ENCODE data around the gene SPRR3. TPM values are rescaled to one million over a fixed set of nuclear protein-coding genes. Genes with fewer than 3 reads are reported as not detected.

The SPRR3 gene
- total RNA-seq, 1 donor from 2014 or later, result not detected

- no peak overlapping the region for H3K4me3 Mint-ChIP-seq (ENCODE audit: unreplicated experiment)
- no peaks in the 10 kb centered on the region for H3K36me3 Mint-ChIP-seq (ENCODE audit: unreplicated experiment)
- no peak for DNase-seq
- H3K9me3 Mint-ChIP-seq (ENCODE audit: unreplicated experiment), result peaks cover 2% of the 10 kb centered on the region
- H3K27me3 Mint-ChIP-seq (ENCODE audit: unreplicated experiment), result no peaks in the 10 kb centered on the region
- TF ChIP-seq, protein P1, sequence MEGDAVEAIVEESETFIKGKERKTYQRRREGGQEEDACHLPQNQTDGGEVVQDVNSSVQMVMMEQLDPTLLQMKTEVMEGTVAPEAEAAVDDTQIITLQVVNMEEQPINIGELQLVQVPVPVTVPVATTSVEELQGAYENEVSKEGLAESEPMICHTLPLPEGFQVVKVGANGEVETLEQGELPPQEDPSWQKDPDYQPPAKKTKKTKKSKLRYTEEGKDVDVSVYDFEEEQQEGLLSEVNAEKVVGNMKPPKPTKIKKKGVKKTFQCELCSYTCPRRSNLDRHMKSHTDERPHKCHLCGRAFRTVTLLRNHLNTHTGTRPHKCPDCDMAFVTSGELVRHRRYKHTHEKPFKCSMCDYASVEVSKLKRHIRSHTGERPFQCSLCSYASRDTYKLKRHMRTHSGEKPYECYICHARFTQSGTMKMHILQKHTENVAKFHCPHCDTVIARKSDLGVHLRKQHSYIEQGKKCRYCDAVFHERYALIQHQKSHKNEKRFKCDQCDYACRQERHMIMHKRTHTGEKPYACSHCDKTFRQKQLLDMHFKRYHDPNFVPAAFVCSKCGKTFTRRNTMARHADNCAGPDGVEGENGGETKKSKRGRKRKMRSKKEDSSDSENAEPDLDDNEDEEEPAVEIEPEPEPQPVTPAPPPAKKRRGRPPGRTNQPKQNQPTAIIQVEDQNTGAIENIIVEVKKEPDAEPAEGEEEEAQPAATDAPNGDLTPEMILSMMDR (IDR thresholded peaks at IDR 0.05; ENCODE audit: partially characterized antibody, unreplicated experiment), result no peak
- H3K4me1 Mint-ChIP-seq (ENCODE audit: low read depth, unreplicated experiment), result no peaks in the 10 kb centered on the region
- H3K27ac Mint-ChIP-seq (ENCODE audit: unreplicated experiment), result no peak overlapping the region
Observed at GRCh38 chr1:152972196-152972886, 29.2 kb upstream of the SPRR3 start.

DNA sequence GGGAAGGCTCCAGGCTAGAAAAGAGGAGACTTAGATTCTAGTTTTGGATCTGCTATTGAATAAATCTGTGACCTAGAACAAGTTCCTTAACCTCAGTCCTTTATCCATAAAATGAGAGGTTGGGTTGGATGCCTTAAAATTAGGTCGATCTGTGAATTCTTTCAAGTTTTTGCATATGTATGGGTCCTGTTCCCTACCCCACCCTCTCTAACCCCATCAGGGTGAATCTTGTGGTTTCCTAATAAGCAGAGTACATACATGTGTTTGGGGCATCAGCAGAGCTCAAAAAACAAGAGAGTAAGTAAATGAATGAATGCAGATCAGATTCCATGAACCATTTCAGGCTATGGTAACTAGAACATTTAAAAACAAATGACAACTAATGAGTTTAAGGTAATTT, 24.9 kb upstream of the SPRR3 start:
- DNase-seq, result no peak
- Mint-ChIP-seq H3K36me3 (ENCODE audit: unreplicated experiment) (no peaks in the 10 kb centered on the region), H3K9me3 (ENCODE audit: unreplicated experiment) (peaks cover 2% of the 10 kb centered on the region), H3K4me3 (ENCODE audit: unreplicated experiment) (no peak overlapping the region), H3K27ac (ENCODE audit: unreplicated experiment) (no peak overlapping the region), H3K4me1 (ENCODE audit: low read depth, unreplicated experiment) (no peaks in the 10 kb centered on the region), H3K27me3 (ENCODE audit: unreplicated experiment) (no peaks in the 10 kb centered on the region)
- TF ChIP-seq, protein P1 (IDR thresholded peaks at IDR 0.05; ENCODE audit: partially characterized antibody, unreplicated experiment), result no peak

- Mint-ChIP-seq H3K9me3 (ENCODE audit: unreplicated experiment) (peaks cover 2% of the 10 kb centered on the region), H3K27me3 (ENCODE audit: unreplicated experiment) (no peaks in the 10 kb centered on the region), H3K4me3 (ENCODE audit: unreplicated experiment) (no peak overlapping the region), H3K27ac (ENCODE audit: unreplicated experiment) (no peak overlapping the region), H3K36me3 (ENCODE audit: unreplicated experiment) (no peaks in the 10 kb centered on the region), H3K4me1 (ENCODE audit: low read depth, unreplicated experiment) (no peaks in the 10 kb centered on the region)
- TF ChIP-seq, protein P1 (IDR thresholded peaks at IDR 0.05; ENCODE audit: partially characterized antibody, unreplicated experiment), result no peak
- no peak for DNase-seq
Observed at GRCh38 chr1:152977614-152978013, 23.9 kb upstream of the SPRR3 start.

DNA sequence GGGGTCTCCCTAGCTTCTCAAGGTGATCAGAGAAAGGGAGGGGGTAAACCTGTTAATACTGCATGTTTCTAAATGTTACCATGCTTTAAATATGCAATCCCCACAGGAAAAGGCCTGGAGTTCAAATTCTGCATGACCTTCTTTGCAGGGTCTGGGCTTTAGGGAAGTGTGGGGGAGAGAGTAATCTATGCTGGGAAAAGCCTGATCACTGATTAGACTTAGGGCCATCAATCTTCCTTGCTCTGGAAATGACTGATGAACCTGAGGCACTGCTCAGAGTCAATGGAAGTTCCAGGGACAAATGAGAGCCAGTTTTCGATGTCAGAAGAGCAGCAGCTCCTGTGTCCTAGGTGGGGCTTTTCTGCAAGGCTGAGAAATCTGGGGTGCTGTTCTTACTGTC, 20.9 kb upstream of the SPRR3 start:
- Mint-ChIP-seq H3K9me3 (ENCODE audit: unreplicated experiment) (peaks cover 2% of the 10 kb centered on the region), H3K4me3 (ENCODE audit: unreplicated experiment) (no peak overlapping the region), H3K27me3 (ENCODE audit: unreplicated experiment) (no peaks in the 10 kb centered on the region), H3K27ac (ENCODE audit: unreplicated experiment) (no peak overlapping the region), H3K36me3 (ENCODE audit: unreplicated experiment) (no peaks in the 10 kb centered on the region), H3K4me1 (ENCODE audit: low read depth, unreplicated experiment) (peaks cover 3% of the 10 kb centered on the region)
- TF ChIP-seq, protein P1 (IDR thresholded peaks at IDR 0.05; ENCODE audit: partially characterized antibody, unreplicated experiment), result no peak
- DNase-seq, result no peak

GRCh38 chr1:152981146-152981871, 20.2 kb upstream of the SPRR3 start:
- Mint-ChIP-seq H3K27ac (ENCODE audit: unreplicated experiment) (no peak overlapping the region), H3K9me3 (ENCODE audit: unreplicated experiment) (peaks cover under 1% of the 10 kb centered on the region), H3K27me3 (ENCODE audit: unreplicated experiment) (no peaks in the 10 kb centered on the region), H3K4me1 (ENCODE audit: low read depth, unreplicated experiment) (peaks cover 3% of the 10 kb centered on the region), H3K36me3 (ENCODE audit: unreplicated experiment) (no peaks in the 10 kb centered on the region), H3K4me3 (ENCODE audit: unreplicated experiment) (no peak overlapping the region)
- no peak for DNase-seq
- TF ChIP-seq, protein P1 (IDR thresholded peaks at IDR 0.05; ENCODE audit: partially characterized antibody, unreplicated experiment), result no peak

Measured in glutamatergic neuron (in vitro differentiated cells).